GM18951 (cell line): Measurements from ENCODE around the gene CDC42EP1.

Source experiments
- POLR2A ChIP-seq: IDR thresholded peaks from 4 replicates; pipeline ENCODE4 v1.6.1; 2011; ENCODE audit warnings: mild to moderate bottlenecking; ENCODE audit not compliant: insufficient read length, insufficient read depth; ENCODE audit errors: extremely low read depth
- in situ Hi-C: fragments of 300-500 bp; cut with MboI; formaldehyde crosslinking; loops from one replicate; pipeline ENCODE4 v1.12.0; 2022; ENCODE audit warnings: low sequenced_read_pairs, mixed read lengths, inconsistent platforms; ENCODE audit not compliant: unreplicated experiment

The CDC42EP1 gene

DNA sequence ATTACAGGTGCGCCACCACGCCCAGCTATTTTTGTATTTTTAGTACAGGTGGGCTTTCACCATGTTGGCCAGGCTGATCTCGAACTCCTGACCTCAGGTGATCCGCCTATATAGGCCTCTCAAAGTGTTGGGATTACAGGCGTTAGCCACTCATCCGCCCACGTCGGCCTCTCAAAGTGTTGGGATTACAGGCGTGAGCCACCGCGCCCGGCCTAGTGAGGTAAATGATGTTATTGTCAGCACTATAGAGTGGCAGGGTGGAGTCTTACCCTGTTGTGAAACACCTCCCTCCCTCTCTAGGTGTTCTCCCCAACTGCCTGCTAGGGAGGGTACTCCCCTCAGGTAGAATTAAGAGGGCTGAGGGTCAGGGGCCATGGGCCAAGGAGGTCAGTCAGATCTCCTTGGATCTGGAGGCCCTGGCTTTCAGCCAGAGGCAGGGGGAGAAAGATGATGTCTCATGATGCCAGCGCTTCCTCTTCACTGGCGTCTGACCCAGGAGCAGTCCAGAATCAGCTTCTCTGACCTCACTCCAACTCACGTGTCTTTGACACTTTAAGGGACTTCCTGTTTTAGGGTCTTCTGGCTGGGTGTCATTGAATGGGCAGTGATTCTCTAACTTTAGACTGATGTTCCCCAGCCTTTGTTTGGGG lies 50.3 kb downstream of the CDC42EP1 start:
- in situ Hi-C loops: no loop called here

DNA sequence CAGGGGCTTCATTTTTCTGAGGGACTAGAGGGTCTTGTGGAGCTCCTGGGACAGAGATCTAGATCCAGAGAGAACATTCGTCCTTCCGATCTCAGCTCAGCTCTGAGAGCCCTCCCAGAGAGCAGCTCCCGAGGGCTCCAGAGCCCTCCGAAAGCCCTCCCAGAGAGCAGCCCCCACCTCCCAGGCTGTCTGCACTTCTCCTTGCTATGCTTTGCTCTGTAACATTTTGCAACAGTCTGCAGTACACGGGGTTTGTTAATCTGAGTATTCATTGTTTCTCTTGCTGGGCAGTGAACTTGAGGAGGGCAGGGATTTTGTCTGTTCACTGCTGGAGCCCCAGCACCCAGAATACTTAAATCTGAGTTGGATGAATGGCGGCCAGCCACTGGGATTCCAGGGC lies 50.9 kb downstream of the CDC42EP1 start:
- in situ Hi-C loops: no loop called here
- no peak for TF ChIP-seq POLR2A

More for the DNA sequence above, 50.3 kb downstream of the CDC42EP1 start:
- no peak for TF ChIP-seq POLR2A

- in situ Hi-C loops: no loop called here
- no peak for TF ChIP-seq POLR2A
Observed at GRCh38 chr22:37616201-37617083, 56.2 kb downstream of the CDC42EP1 start.

DNA sequence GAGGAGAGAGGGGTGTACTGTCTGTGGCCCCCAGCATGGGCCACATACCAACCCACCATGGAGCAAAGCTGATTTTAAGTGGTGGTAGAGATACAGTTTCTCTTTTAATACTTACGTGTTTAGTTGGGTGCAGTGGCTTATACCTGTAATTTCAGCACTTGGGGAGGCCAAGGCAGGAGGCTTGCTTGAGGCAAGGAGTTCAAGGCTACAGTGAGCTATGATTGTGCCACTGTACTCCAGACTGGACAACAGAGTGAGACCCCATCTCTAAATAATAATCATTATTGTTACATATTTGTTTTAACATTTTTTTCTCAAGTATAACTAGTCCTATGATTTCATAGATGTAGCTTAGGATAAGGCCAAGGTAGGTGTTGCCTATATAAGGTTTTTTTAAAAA lies 57.2 kb downstream of the CDC42EP1 start:
- no peak for TF ChIP-seq POLR2A
- in situ Hi-C loops: no loop called here

DNA sequence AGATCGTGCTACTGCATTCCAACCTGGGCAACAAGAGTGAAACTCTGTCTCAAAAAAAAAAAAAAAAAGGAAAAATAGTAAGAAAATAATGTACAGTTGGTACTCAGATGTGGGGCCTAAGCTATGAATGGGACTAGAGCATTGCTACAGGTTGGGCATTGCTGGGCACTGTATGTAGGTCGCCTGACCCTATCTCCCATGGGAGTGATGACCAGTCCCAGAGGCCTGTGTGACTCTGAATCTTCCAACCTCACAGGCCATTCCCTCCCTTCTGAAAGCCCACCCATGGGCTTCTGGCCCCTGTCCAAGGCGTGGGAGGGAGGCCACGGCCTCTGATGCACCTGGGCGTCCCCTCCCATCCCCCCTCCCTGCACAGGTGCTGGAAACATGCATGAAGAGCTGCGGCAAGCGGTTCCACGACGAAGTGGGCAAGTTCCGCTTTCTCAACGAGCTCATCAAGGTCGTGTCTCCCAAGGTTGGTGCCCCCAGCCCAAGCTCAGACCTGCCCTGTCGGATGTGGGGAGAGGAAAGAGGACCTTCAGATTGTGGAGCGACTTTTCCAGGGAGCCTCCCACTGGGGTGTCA lies 57.9 kb downstream of the CDC42EP1 start:
- in situ Hi-C loops: no loop called here

GRCh38 chr22:37618674-37619073 lies 58.4 kb downstream of the CDC42EP1 start:
- in situ Hi-C loops: no loop called here
- no peak for TF ChIP-seq POLR2A

More for the DNA sequence above, 57.9 kb downstream of the CDC42EP1 start:
- no peak for TF ChIP-seq POLR2A
